ENCODE measurements around the gene CCHCR1. TPM values are rescaled to one million over a fixed set of nuclear protein-coding genes. Genes with fewer than 3 reads are reported as not detected.
A peak's percentile ranks its signal among the peaks of the same experiment; 100 is the strongest.
"Not testable (repeated sequence)": the region's sequence is repeated elsewhere in the genome, so short reads cannot be mapped to it uniquely, and the experiment has no call there.

Gene CCHCR1
- 9.6 TPM for total RNA-seq

GRCh38 chr6:31157513-31158139, at the start of gene CCHCR1:
Gene CCHCR1 (minus strand): TSS chr6:31157802. CDS start chr6:31157600, 202 bp downstream.
- ATAC-seq (peak; percentile 38), DNase-seq (ENCODE audit: low spot score) (no peak)

GRCh38 chr6:31205638-31206037, 48.0 kb upstream of the CCHCR1 start:
- DNase-seq (ENCODE audit: low spot score) (no peak), ATAC-seq (peak; percentile 27)

- no peak for ATAC-seq
- DNase-seq (ENCODE audit: low spot score) = no peak
These were observed 47.1 kb upstream of the CCHCR1 start for GRCh38 chr6:31204751-31205145.

GRCh38 chr6:31203345-31203979, 45.9 kb upstream of the CCHCR1 start:
- ATAC-seq = peak; percentile 65
- DNase-seq (ENCODE audit: low spot score) = no peak

GRCh38 chr6:31202259-31203166, 44.9 kb upstream of the CCHCR1 start:
- DNase-seq (ENCODE audit: low spot score) = no peak
- no peak for ATAC-seq

- not testable (repeated sequence) for ATAC-seq; DNase-seq (ENCODE audit: low spot score)
These were observed 41.5 kb upstream of the CCHCR1 start for GRCh38 chr6:31199105-31199452.

GRCh38 chr6:31197559-31198305, 40.1 kb upstream of the CCHCR1 start:
- peak; percentile 94 for DNase-seq (ENCODE audit: low spot score)
- ATAC-seq = peak; percentile 88

- DNase-seq (ENCODE audit: low spot score); ATAC-seq: not testable (repeated sequence)
These were observed 38.8 kb upstream of the CCHCR1 start for GRCh38 chr6:31196251-31197022.

- not testable (repeated sequence) for DNase-seq (ENCODE audit: low spot score); ATAC-seq
These were observed 37.8 kb upstream of the CCHCR1 start for GRCh38 chr6:31195308-31195979.

- no peak for DNase-seq (ENCODE audit: low spot score)
- ATAC-seq = no peak
These were observed 36.6 kb upstream of the CCHCR1 start for GRCh38 chr6:31194061-31194834.

GRCh38 chr6:31193206-31193605, 35.6 kb upstream of the CCHCR1 start:
- DNase-seq (ENCODE audit: low spot score) = no peak
- ATAC-seq = no peak

GRCh38 chr6:31192431-31193105, 35.0 kb upstream of the CCHCR1 start:
- ATAC-seq (peak; percentile 70), DNase-seq (ENCODE audit: low spot score) (peak; percentile 71)

- DNase-seq (ENCODE audit: low spot score) (no peak), ATAC-seq (no peak)
These were observed 32.9 kb upstream of the CCHCR1 start for GRCh38 chr6:31190488-31190887.

- not testable (repeated sequence) for DNase-seq (ENCODE audit: low spot score); ATAC-seq
These were observed 31.6 kb upstream of the CCHCR1 start for GRCh38 chr6:31189223-31189622.

GRCh38 chr6:31187780-31188194, 30.2 kb upstream of the CCHCR1 start:
- ATAC-seq (no peak), DNase-seq (ENCODE audit: low spot score) (no peak)

GRCh38 chr6:31186052-31186734, 28.6 kb upstream of the CCHCR1 start:
- peak; percentile 87 for ATAC-seq
- peak; percentile 87 for DNase-seq (ENCODE audit: low spot score)

GRCh38 chr6:31185695-31186051, 28.1 kb upstream of the CCHCR1 start:
- not testable (repeated sequence) for DNase-seq (ENCODE audit: low spot score)
- peak; percentile 59 for ATAC-seq

GRCh38 chr6:31183859-31184258, 26.3 kb upstream of the CCHCR1 start:
- not testable (repeated sequence) for ATAC-seq; DNase-seq (ENCODE audit: low spot score)
